Eye (tissue), 1 donor: Measurements from ENCODE around the gene PSMC6.
A peak's percentile ranks its signal among the peaks of the same experiment; 100 is the strongest.
"Not testable (repeated sequence)": the region's sequence is repeated elsewhere in the genome, so short reads cannot be mapped to it uniquely, and the experiment has no call there.

Source experiments
- DNase-seq: peaks from one replicate; pipeline ENCODE4 v3.0.0-alpha.2; 2015

PSMC6 gene

DNA sequence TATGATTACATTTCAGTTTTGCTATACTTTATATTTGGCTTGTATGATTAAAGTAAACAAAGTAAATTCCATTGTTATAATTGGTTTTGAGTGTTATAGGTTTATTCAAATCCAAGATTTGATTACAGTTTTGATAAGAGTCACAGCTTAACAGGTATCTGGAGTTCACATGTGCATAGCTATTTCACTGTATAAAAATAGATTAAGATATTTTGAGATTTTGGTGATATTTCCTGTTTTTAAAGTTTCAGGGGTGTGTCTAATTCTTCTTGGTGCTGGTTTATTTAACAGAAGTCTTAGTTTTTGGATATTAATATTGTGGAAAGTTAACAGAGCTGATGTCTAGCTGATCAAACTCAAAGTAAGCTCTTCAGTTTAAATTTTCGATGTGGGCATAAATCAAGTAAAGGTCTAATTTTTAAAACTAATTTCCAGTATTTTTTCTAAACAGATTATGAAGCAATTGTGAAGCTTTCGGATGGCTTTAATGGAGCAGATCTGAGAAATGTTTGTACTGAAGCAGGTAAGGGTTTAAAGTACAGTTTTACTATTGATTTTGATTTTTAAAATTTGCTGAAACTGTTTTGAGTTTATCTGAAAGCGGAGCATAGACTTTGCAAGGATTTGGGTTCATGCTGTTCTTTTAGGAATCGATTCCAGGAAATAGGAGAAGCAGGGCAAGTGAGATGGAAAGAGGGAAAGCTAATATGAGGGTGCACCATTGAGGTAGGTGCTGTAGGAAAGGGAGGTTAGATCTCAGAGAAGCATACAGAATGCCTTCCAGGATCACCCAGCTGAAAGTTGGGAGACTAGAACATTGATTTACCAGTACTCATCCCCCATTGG lies 16.7 kb downstream of the PSMC6 start:
- no peak for DNase-seq

GRCh38 chr14:52724360-52724644 lies 17.3 kb downstream of the PSMC6 start:
- no peak for DNase-seq

DNA sequence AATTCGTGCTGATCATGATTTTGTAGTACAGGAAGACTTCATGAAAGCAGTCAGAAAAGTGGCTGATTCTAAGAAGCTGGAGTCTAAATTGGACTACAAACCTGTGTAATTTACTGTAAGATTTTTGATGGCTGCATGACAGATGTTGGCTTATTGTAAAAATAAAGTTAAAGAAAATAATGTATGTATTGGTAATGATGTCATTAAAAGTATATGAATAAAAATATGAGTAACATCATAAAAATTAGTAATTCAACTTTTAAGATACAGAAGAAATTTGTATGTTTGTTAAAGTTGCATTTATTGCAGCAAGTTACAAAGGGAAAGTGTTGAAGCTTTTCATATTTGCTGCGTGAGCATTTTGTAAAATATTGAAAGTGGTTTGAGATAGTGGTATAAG lies 20.5 kb downstream of the PSMC6 start:
- DNase-seq = not testable (repeated sequence)

- DNase-seq = not testable (repeated sequence)
Measured at GRCh38 chr14:52729035-52729434, 22.0 kb downstream of the PSMC6 start.

DNA sequence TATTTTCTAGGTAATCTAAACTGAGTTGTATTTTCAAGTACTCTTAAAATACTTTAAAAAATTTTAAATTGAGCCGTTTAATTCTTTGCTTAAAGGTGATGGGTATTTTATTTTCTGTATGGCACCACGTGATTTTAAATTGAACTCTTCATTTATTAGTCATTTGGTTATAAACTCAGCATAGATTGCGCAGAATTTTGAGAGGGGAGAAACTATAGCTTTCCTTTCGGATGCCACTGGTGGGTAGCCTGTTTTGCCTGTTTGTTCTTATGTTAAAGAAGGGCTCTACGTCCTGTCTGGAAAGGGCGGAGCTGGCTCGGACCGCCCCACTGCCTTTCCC lies 22.6 kb downstream of the PSMC6 start:
- DNase-seq = no peak

- DNase-seq = peak; percentile 99
Measured at GRCh38 chr14:52729925-52730708, 23.1 kb downstream of the PSMC6 start, which contains the start of gene STYX. Gene STYX (plus strand): TSS chr14:52730166. CDS start chr14:52730475, 309 bp downstream.

GRCh38 chr14:52730709-52731111 lies 23.7 kb downstream of the PSMC6 start:
- DNase-seq = peak; percentile 78

GRCh38 chr14:52733824-52734223 lies 26.8 kb downstream of the PSMC6 start:
- no peak for DNase-seq

- no peak for DNase-seq
Measured at GRCh38 chr14:52735921-52736489, 29.0 kb downstream of the PSMC6 start.

GRCh38 chr14:52738409-52738808 lies 31.4 kb downstream of the PSMC6 start:
- DNase-seq = no peak

DNA sequence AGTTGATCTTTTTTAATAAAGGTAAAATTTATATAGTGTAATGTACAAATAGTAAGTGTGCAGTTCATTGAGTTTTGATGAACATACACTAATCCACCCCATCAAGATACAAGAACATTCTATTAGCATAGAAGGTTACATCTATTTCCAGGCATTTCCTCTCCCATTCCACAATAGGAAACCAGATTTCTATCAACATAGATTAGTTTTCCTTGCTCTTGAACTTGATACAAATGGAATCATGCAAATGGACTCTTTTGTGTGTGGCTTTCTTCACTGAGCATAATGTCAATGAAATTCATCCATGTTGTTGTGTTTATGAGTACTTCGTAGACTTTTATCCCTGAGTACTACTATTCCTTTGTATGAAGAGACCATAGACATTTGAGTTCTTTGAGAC lies 33.8 kb downstream of the PSMC6 start:
- DNase-seq = no peak

- no peak for DNase-seq
Measured at GRCh38 chr14:52741865-52742264, 34.9 kb downstream of the PSMC6 start.

DNA sequence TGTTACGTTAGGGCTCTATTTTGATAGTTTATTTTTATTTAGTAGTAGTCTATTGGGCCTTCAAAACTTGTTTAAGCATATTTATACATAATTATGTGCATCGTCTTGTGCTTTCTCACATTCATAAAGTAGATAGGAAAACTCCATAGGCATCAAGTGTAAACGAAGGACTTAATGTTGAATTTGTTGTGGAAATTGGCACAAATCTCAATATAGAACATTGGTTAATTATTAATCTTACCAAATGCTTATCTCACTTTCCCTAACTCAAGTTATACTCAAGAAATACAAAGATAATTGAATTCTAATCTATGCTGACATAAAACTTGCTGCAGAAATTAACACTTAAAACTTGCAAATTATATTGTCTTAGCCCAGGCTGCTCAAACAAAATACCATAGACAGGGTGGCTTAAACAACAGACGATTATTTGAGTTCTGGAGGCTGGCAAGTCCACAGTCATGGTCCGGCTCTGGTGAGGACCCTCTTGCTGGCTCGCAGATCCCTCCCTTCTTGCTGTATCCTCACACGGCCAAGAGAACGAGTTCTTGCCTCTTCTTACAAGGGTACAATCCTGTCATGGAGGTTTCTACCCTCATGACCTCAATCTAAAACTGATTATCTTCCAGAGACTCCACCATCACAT lies 41.8 kb downstream of the PSMC6 start:
- DNase-seq = no peak

DNA sequence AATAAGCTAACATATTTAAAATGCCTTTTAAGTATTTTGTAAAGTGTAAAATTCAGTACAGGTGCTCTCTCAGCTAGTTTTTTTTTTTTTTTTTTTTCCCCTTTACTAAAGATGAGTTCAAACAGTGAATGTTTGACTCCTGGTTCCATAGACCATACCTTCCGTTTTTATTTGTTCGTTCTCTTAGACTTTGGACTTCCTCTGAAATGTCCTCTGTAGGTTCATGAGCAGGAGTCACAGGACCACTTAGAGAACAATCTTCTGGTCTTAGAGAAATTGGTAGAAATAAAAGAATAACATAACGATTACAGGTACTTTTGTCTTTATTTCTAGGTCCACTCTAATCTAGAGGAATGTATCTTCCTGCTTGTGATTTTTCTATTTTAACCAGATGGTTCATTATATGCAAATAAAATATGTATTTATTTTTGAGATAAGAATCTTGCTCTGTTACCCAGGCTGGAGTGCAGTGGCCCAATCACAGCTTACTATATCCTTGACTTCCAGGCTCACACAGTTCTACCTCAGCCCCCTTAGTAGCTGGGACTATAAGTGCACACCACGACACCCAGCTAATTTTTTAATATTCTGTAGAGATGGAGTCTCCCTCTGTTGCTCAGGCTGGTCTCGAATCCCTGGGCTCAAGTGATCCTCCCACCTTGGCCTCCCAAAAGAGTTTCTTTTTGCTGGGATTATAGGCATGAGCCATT lies 48.8 kb downstream of the PSMC6 start:
- DNase-seq = no peak

- no peak for DNase-seq
Measured at GRCh38 chr14:52759145-52759544, 52.1 kb downstream of the PSMC6 start.

DNA sequence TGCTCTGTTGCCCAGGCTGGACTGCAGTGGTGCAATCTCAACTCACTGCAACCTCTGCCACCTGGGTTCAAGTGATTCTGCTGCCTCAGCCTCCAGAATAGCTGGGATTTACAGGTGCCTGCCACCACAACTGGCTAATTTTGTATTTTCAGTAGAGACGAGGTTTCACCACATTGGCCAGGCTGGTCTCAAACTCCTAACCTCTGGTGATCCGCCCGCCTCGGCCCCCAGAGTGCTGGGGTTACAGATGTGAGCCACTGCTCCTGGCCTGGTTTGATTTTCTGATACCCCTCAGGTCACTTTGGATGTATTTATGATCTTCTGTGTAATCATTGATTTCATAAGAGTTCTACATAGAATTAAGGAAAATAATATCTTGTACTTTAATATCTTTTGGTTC lies 55.9 kb downstream of the PSMC6 start:
- not testable (repeated sequence) for DNase-seq

GRCh38 chr14:52767058-52767833 lies 60.2 kb downstream of the PSMC6 start:
- no peak for DNase-seq

GRCh38 chr14:52769887-52770286 lies 62.9 kb downstream of the PSMC6 start:
- no peak for DNase-seq

DNA sequence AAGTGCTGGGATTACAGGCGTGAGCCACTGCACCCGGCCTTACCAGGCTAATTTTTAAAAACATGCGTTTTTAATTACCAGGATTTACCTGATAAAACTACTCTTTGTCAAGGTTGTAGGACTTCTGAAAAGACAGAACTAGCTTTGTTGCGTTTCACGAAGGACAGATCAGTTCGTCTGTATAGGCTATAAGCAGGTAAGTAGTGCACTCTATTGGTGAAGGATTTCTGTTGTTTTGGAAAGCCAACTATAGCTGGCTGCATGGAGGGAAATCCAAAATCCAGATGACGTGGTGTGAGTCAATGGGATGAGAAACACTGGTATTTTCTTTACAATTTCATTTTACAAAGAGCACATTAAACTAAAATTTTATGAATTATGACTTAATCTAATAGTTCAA lies 69.8 kb downstream of the PSMC6 start:
- DNase-seq = no peak
